Measurements from ENCODE around the gene LTBR.
"Not testable (repeated sequence)": the region's sequence is repeated elsewhere in the genome, so short reads cannot be mapped to it uniquely, and the experiment has no call there.

The LTBR gene

GRCh38 chr12:6425590-6426531 is 41.9 kb downstream of the LTBR start:
- no peak for DNase-seq (ENCODE audit: low read depth)

GRCh38 chr12:6426882-6427671 is 43.1 kb downstream of the LTBR start:
- no peak for DNase-seq (ENCODE audit: low read depth)

GRCh38 chr12:6427796-6428195 is 43.8 kb downstream of the LTBR start:
- not testable (repeated sequence) for DNase-seq (ENCODE audit: low read depth)

GRCh38 chr12:6428326-6428725 is 44.4 kb downstream of the LTBR start:
- no peak for DNase-seq (ENCODE audit: low read depth)

GRCh38 chr12:6430124-6430989 is 46.4 kb downstream of the LTBR start:
- peak; percentile 99 for DNase-seq (ENCODE audit: low read depth)

- no peak for DNase-seq (ENCODE audit: low read depth)
These were observed 49.0 kb downstream of the LTBR start for GRCh38 chr12:6432991-6433390.

- no peak for DNase-seq (ENCODE audit: low read depth)
These were observed 50.5 kb downstream of the LTBR start for GRCh38 chr12:6434205-6435140.

- no peak for DNase-seq (ENCODE audit: low read depth)
These were observed 52.2 kb downstream of the LTBR start for GRCh38 chr12:6435961-6436715.

GRCh38 chr12:6437586-6437985 is 53.6 kb downstream of the LTBR start:
- no peak for DNase-seq (ENCODE audit: low read depth)

- DNase-seq (ENCODE audit: low read depth) = no peak
These were observed 54.4 kb downstream of the LTBR start for GRCh38 chr12:6438345-6438744.

GRCh38 chr12:6440391-6440790 is 56.4 kb downstream of the LTBR start:
- DNase-seq (ENCODE audit: low read depth) = no peak

All from fibroblast of gingiva (primary cell).